Natural killer cell (primary cell): ENCODE measurements around the gene LMOD2. TPM values are rescaled to one million over a fixed set of nuclear protein-coding genes. Genes with fewer than 3 reads are reported as not detected.

ENCODE experiments used
- ATAC-seq, 3 donors: fragments of 150-1000 bp in 2 of 3; fragments of 200-7000 bp in 1 of 3; cut with Tn5 transposase; 1 replicate in 1 of 3; 2 replicates in 2 of 3; pipeline ENCODE4 v1.10.0; 2021; ENCODE audit warnings: mild to moderate bottlenecking in 2 of 3, moderate library complexity in 2 of 3
- DNase-seq, 2 donors: peaks; one replicate each; pipeline versions ENCODE4 v3.0.0 to v3.0.0-alpha.2; 2013 to 2021; ENCODE audit warnings: mixed read lengths in 1 of 2
- H3K27ac ChIP-seq: one replicate; pipeline ENCODE4 v1.5.1; 2013; ENCODE audit warnings: mild to moderate bottlenecking, low read length
- H3K27me3 ChIP-seq: one replicate; pipeline ENCODE4 v1.6.1; 2013; ENCODE audit warnings: low read length; ENCODE audit not compliant: control insufficient read depth, insufficient read depth
- H3K36me3 ChIP-seq: one replicate; pipeline ENCODE4 v1.6.1; 2013; ENCODE audit warnings: low read length; ENCODE audit not compliant: control insufficient read depth, insufficient read depth
- H3K4me1 ChIP-seq: one replicate; pipeline ENCODE4 v1.6.1; 2013; ENCODE audit warnings: low read length; ENCODE audit not compliant: control insufficient read depth, insufficient read depth
- H3K4me3 ChIP-seq: one replicate; pipeline ENCODE4 v1.5.1; 2013; ENCODE audit warnings: low read length
- H3K9me3 ChIP-seq: one replicate; pipeline ENCODE4 v1.6.1; 2013; ENCODE audit warnings: low read length; ENCODE audit not compliant: control insufficient read depth, insufficient read depth
- H3K27ac Mint-ChIP-seq, 2 donors: one replicate each; pipeline ENCODE4 v1.8.0; 2022; ENCODE audit warnings: mild to moderate bottlenecking in 2 of 2, mixed read lengths in 2 of 2, moderate library complexity in 1 of 2
- H3K27me3 Mint-ChIP-seq, 2 donors: one replicate each; pipeline ENCODE4 v1.8.0; 2022; ENCODE audit warnings: low read depth in 2 of 2, mixed read lengths in 2 of 2
- H3K36me3 Mint-ChIP-seq: one replicate; pipeline ENCODE4 v1.8.0; 2022; ENCODE audit warnings: mixed read lengths
- H3K4me1 Mint-ChIP-seq, 2 donors: one replicate each; pipeline ENCODE4 v1.8.0; 2022; ENCODE audit warnings: mixed read lengths in 2 of 2
- H3K4me3 Mint-ChIP-seq: one replicate; pipeline ENCODE4 v1.8.0; 2022; ENCODE audit warnings: mild to moderate bottlenecking, moderate library complexity, mixed read lengths
- H3K9me3 Mint-ChIP-seq, 2 donors: one replicate each; pipeline ENCODE4 v1.8.0; 2022; ENCODE audit warnings: mixed read lengths in 2 of 2
- CTCF ChIP-seq: fragments of 200-600 bp; IDR thresholded peaks from one replicate; pipeline ENCODE4 v1.8.0; 2022; ENCODE audit warnings: antibody characterized with exemption
- WGBS: methylation state at CpG from one replicate; pipeline ENCODE4 v1.1.7; 2013; ENCODE audit warnings: missing lambda C conversion rate; ENCODE audit not compliant: insufficient coverage; 5-methylcytosine and 5-hydroxymethylcytosine counted together
- intact Hi-C: fragments of 100-400 bp; cut with micrococcal nuclease; formaldehyde crosslinking; loops from one replicate; pipeline ENCODE4 v1.14.2; 2022
- total RNA-seq, 4 donors: library from RNA; stranded (reverse); fragments of 120-200 nt in 1 of 4; gene quantifications; one replicate each; pipeline versions ENCODE4 v1.2.3 to v1.2.4, GENCODE V29; 2013 to 2022

LMOD2 gene
- total RNA-seq, 3 donors from 2014 or later (not counting 1 experiment from before 2014, with no cell fraction given): not detected

GRCh38 chr7:123695944-123696677, 40.4 kb downstream of the LMOD2 start:
- Mint-ChIP-seq H3K4me3 (no peak overlapping the region), H3K27me3 (no peaks in the 10 kb centered on the region), H3K4me1 (no peaks in the 10 kb centered on the region), H3K9me3 (no peaks in the 10 kb centered on the region), H3K27ac (no peak overlapping the region), H3K36me3 (no peaks in the 10 kb centered on the region)
- intact Hi-C loops: no loop called here
- Histone ChIP-seq H3K27ac (no peak overlapping the region), H3K36me3 (peaks cover 30% of the 10 kb centered on the region), H3K4me3 (no peak overlapping the region), H3K4me1 (no peaks in the 10 kb centered on the region), H3K27me3 (no peaks in the 10 kb centered on the region), H3K9me3 (no peaks in the 10 kb centered on the region)
- ATAC-seq: no peak
- TF ChIP-seq CTCF: no peak
- DNase-seq: no peak
- no CpG with 5 or more reads among the region's 3 CpGs for WGBS

- Histone ChIP-seq H3K36me3 (peaks cover 42% of the 10 kb centered on the region), H3K4me1 (no peaks in the 10 kb centered on the region), H3K9me3 (no peaks in the 10 kb centered on the region), H3K27me3 (no peaks in the 10 kb centered on the region), H3K27ac (no peak overlapping the region), H3K4me3 (no peak overlapping the region)
- intact Hi-C loops: no loop called here
- Mint-ChIP-seq H3K36me3 (no peaks in the 10 kb centered on the region), H3K9me3 (no peaks in the 10 kb centered on the region), H3K4me3 (no peak overlapping the region), H3K27ac (peak overlapping the region in 1 of 2 donors; percentile 28), H3K4me1 (peaks cover 14 to 21% of the 10 kb centered on the region in 2 donors), H3K27me3 (no peaks in the 10 kb centered on the region)
- no peak for ATAC-seq
- WGBS: 96% methylated on average over 1 of the region's 1 CpG
- no peak for TF ChIP-seq CTCF
- DNase-seq: no peak
Observed at GRCh38 chr7:123705211-123705901, 49.7 kb downstream of the LMOD2 start.

- no peak overlapping the region for H3K4me3 Mint-ChIP-seq
- no peak for ATAC-seq
- intact Hi-C loops: no loop called here
Observed at GRCh38 chr7:123709525-123709924, 53.9 kb downstream of the LMOD2 start.

More at GRCh38 chr7:123709525-123709924, 53.9 kb downstream of the LMOD2 start:
- Mint-ChIP-seq H3K27me3 (no peaks in the 10 kb centered on the region), H3K4me1 (peaks cover 39 to 54% of the 10 kb centered on the region in 2 donors), H3K36me3 (no peaks in the 10 kb centered on the region), H3K27ac (no peak overlapping the region), H3K9me3 (no peaks in the 10 kb centered on the region)
- Histone ChIP-seq H3K36me3 (peaks cover 36% of the 10 kb centered on the region), H3K27ac (no peak overlapping the region), H3K4me1 (no peaks in the 10 kb centered on the region), H3K9me3 (no peaks in the 10 kb centered on the region), H3K27me3 (no peaks in the 10 kb centered on the region), H3K4me3 (no peak overlapping the region)
- DNase-seq: no peak
- TF ChIP-seq CTCF: no peak
- 82% methylated on average over 2 of the region's 2 CpGs for WGBS
